ENCODE data around the gene CSMD2.

GRCh38 chr1:33768106-33768505 is 396.9 kb downstream of the CSMD2 start:
- TF ChIP-seq, protein P1, sequence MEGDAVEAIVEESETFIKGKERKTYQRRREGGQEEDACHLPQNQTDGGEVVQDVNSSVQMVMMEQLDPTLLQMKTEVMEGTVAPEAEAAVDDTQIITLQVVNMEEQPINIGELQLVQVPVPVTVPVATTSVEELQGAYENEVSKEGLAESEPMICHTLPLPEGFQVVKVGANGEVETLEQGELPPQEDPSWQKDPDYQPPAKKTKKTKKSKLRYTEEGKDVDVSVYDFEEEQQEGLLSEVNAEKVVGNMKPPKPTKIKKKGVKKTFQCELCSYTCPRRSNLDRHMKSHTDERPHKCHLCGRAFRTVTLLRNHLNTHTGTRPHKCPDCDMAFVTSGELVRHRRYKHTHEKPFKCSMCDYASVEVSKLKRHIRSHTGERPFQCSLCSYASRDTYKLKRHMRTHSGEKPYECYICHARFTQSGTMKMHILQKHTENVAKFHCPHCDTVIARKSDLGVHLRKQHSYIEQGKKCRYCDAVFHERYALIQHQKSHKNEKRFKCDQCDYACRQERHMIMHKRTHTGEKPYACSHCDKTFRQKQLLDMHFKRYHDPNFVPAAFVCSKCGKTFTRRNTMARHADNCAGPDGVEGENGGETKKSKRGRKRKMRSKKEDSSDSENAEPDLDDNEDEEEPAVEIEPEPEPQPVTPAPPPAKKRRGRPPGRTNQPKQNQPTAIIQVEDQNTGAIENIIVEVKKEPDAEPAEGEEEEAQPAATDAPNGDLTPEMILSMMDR (IDR thresholded peaks at IDR 0.05), result no peak
- no peak for TF ChIP-seq EP300 (IDR thresholded peaks at IDR 0.05)
- no peak for TF ChIP-seq POLR2AphosphoS5 (IDR thresholded peaks at IDR 0.05)

All from upper lobe of left lung (tissue), 4 donors.